ENCODE measurements around the gene IFITM2. TPM values are rescaled to one million over a fixed set of nuclear protein-coding genes. Genes with fewer than 3 reads are reported as not detected.
"Not testable (repeated sequence)": the region's sequence is repeated elsewhere in the genome, so short reads cannot be mapped to it uniquely, and the experiment has no call there.

IFITM2 gene
- total RNA-seq, 2 donors from 2014 or later, result 262 to 367 TPM

DNA sequence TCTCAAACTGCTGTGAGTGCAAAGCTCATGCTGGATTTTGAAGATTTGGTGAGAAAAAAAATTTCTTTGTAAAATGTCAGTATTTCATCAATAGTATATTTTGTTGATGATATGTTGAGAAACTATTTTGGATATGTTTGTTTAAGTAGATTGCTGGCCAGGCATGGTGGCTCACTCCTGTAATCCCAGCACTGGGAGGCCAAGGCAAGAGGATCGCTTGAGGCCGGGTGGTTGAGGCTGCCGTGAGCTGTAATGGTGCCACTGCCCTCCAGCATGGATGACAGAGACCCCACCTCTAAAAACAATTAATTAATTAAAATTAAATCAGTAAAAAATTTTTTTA lies 19.9 kb downstream of the IFITM2 start:
- Histone ChIP-seq H3K4me1 (ENCODE audit: control insufficient read depth, insufficient read depth, low read length) (no peaks in the 10 kb centered on the region), H3K9ac (ENCODE audit: extremely low read depth, low read length, poor library complexity, severe bottlenecking) (no peak overlapping the region), H3K9me3 (ENCODE audit: control insufficient read depth, low read length) (peaks cover 10% of the 10 kb centered on the region), H3K36me3 (ENCODE audit: control insufficient read depth, insufficient read depth, low read length) (no peaks in the 10 kb centered on the region), H3K4me3 (ENCODE audit: low read length) (no peak overlapping the region), H3K27ac (ENCODE audit: low read depth, low read length) (no peak overlapping the region), H3K27me3 (ENCODE audit: control insufficient read depth, insufficient read depth, low read length, poor library complexity, severe bottlenecking) (no peaks in the 10 kb centered on the region)
- Mint-ChIP-seq H3K4me3 (no peak overlapping the region), H3K27ac (no peak overlapping the region), H3K4me1 (peaks cover 22% of the 10 kb centered on the region), H3K9me3 (peaks cover 30% of the 10 kb centered on the region), H3K36me3 (ENCODE audit: low read depth) (peaks cover 12% of the 10 kb centered on the region), H3K27me3 (ENCODE audit: insufficient read depth) (peaks cover 3% of the 10 kb centered on the region)
- WGBS, 2 experiments (ENCODE audit: insufficient coverage in 1 of 2, insufficient read length in 1 of 2), result 90 to 96% methylated on average over 2 to 3 of the region's 3 CpGs
- no peak for DNase-seq
- TF ChIP-seq, protein P1, sequence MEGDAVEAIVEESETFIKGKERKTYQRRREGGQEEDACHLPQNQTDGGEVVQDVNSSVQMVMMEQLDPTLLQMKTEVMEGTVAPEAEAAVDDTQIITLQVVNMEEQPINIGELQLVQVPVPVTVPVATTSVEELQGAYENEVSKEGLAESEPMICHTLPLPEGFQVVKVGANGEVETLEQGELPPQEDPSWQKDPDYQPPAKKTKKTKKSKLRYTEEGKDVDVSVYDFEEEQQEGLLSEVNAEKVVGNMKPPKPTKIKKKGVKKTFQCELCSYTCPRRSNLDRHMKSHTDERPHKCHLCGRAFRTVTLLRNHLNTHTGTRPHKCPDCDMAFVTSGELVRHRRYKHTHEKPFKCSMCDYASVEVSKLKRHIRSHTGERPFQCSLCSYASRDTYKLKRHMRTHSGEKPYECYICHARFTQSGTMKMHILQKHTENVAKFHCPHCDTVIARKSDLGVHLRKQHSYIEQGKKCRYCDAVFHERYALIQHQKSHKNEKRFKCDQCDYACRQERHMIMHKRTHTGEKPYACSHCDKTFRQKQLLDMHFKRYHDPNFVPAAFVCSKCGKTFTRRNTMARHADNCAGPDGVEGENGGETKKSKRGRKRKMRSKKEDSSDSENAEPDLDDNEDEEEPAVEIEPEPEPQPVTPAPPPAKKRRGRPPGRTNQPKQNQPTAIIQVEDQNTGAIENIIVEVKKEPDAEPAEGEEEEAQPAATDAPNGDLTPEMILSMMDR (conservative IDR thresholded peaks at IDR 0.05), result no peak

DNA sequence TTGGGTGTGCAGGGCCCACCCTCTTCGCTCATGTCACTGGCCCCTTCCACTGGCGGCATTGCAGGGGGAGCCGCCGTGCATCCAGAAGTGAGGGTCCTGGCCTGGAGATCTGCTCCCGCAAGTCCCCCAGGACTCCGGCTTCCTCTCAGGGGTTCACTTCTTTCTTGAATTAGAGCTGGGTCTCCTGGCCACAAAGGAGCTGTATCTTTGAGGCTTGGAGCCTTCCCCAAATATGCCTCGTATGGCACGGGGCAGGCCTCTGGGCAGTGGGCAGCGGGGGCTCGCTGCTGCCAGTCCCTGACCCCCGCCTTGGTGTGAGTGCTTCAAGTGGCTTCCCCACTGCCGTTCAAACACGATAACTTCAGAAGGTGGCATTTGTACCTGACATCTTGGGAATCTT lies 20.4 kb downstream of the IFITM2 start:
- no peaks in the 10 kb centered on the region for H3K27me3 ChIP-seq (ENCODE audit: control insufficient read depth, insufficient read depth, low read length, poor library complexity, severe bottlenecking)
- no peak overlapping the region for H3K4me3 ChIP-seq (ENCODE audit: low read length)
- H3K27ac ChIP-seq (ENCODE audit: low read depth, low read length), result no peak overlapping the region
- no peak overlapping the region for H3K9ac ChIP-seq (ENCODE audit: extremely low read depth, low read length, poor library complexity, severe bottlenecking)
- no peak for DNase-seq
- H3K36me3 ChIP-seq (ENCODE audit: control insufficient read depth, insufficient read depth, low read length), result no peaks in the 10 kb centered on the region
- Mint-ChIP-seq H3K4me3 (no peak overlapping the region), H3K4me1 (peaks cover 22% of the 10 kb centered on the region), H3K27ac (no peak overlapping the region), H3K36me3 (ENCODE audit: low read depth) (peaks cover 12% of the 10 kb centered on the region), H3K9me3 (peaks cover 35% of the 10 kb centered on the region), H3K27me3 (ENCODE audit: insufficient read depth) (peaks cover 3% of the 10 kb centered on the region)
- peaks cover 14% of the 10 kb centered on the region for H3K9me3 ChIP-seq (ENCODE audit: control insufficient read depth, low read length)
- TF ChIP-seq, protein P1 (conservative IDR thresholded peaks at IDR 0.05), result no peak
- H3K4me1 ChIP-seq (ENCODE audit: control insufficient read depth, insufficient read depth, low read length), result no peaks in the 10 kb centered on the region
- WGBS, 2 experiments (ENCODE audit: insufficient coverage in 1 of 2, insufficient read length in 1 of 2), result 95 to 96% methylated on average over 12 to 13 of the region's 13 CpGs

DNA sequence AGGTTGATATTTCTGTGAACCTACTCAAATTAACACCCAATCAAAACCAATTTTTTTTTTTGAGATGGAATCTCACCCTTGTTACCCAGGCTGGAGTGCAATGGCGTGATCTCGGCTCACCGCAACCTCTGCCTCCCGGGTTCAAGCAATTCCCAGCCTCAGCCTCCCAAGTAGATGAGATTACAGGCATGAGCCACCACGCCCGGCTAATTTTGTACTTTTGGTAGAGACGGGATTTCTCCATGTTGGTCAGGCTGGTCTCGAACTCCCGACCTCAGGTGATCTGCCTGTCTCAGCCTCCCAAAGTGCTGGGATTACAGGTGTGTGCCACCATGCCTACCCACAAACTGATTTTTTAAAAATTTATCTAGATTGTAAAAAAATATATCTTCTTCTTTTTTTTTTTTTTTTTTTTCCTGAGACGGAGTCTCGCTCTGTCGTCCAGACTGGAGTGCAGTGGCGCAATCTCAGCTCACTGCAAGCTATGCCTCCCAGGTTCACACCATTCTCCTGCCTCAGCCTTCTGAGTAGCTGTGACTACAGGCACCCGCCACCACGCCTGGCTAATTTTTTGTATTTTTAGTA lies 21.0 kb downstream of the IFITM2 start:
- Mint-ChIP-seq H3K9me3 (peaks cover 41% of the 10 kb centered on the region), H3K4me1 (peaks cover 25% of the 10 kb centered on the region), H3K36me3 (ENCODE audit: low read depth) (peaks cover 12% of the 10 kb centered on the region)
- H3K36me3 ChIP-seq (ENCODE audit: control insufficient read depth, insufficient read depth, low read length); H3K4me3 ChIP-seq (ENCODE audit: low read length); H3K9ac ChIP-seq (ENCODE audit: extremely low read depth, low read length, poor library complexity, severe bottlenecking); DNase-seq; H3K27me3 ChIP-seq (ENCODE audit: control insufficient read depth, insufficient read depth, low read length, poor library complexity, severe bottlenecking); H3K27ac Mint-ChIP-seq; H3K4me1 ChIP-seq (ENCODE audit: control insufficient read depth, insufficient read depth, low read length); H3K4me3 Mint-ChIP-seq; H3K27ac ChIP-seq (ENCODE audit: low read depth, low read length); H3K27me3 Mint-ChIP-seq (ENCODE audit: insufficient read depth): not testable (repeated sequence)
- WGBS, 2 experiments (ENCODE audit: insufficient coverage in 1 of 2, insufficient read length in 1 of 2), result 86 to 88% methylated on average over 7 to 15 of the region's 15 CpGs
- peaks cover 19% of the 10 kb centered on the region for H3K9me3 ChIP-seq (ENCODE audit: control insufficient read depth, low read length)

DNA sequence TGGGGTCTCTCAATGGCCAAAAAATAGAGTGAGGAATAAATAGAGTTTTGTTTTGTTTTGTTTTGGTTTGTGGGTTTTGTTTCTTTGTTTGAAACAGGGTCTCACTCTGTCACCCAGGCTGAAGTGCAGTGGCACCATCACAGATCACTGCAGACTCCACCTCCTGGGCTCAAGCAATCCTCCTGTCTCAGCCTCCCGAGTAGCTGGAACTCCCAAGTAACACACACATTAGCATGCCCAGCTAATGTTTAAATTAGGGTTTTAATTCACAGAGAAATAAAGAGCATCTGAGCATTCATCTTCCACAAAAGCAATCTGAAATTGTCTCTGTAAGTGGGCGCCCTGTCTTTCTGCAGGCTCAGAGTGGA lies 22.3 kb downstream of the IFITM2 start:
- Mint-ChIP-seq H3K4me3 (no peak overlapping the region), H3K27me3 (ENCODE audit: insufficient read depth) (peaks cover 3% of the 10 kb centered on the region), H3K4me1 (peaks cover 27% of the 10 kb centered on the region), H3K27ac (no peak overlapping the region), H3K9me3 (peaks cover 41% of the 10 kb centered on the region), H3K36me3 (ENCODE audit: low read depth) (peaks cover 12% of the 10 kb centered on the region)
- Histone ChIP-seq H3K36me3 (ENCODE audit: control insufficient read depth, insufficient read depth, low read length) (no peaks in the 10 kb centered on the region), H3K9ac (ENCODE audit: extremely low read depth, low read length, poor library complexity, severe bottlenecking) (no peak overlapping the region), H3K27ac (ENCODE audit: low read depth, low read length) (no peak overlapping the region), H3K4me1 (ENCODE audit: control insufficient read depth, insufficient read depth, low read length) (peaks cover 4% of the 10 kb centered on the region), H3K4me3 (ENCODE audit: low read length) (no peak overlapping the region), H3K9me3 (ENCODE audit: control insufficient read depth, low read length) (peaks cover 19% of the 10 kb centered on the region), H3K27me3 (ENCODE audit: control insufficient read depth, insufficient read depth, low read length, poor library complexity, severe bottlenecking) (no peaks in the 10 kb centered on the region)
- DNase-seq, result peak; percentile 20
- 97 to 100% methylated on average over 1 to 2 of the region's 2 CpGs for WGBS, 2 experiments (ENCODE audit: insufficient coverage in 1 of 2, insufficient read length in 1 of 2)
- TF ChIP-seq, protein P1 (conservative IDR thresholded peaks at IDR 0.05), result no peak
